SK-N-SH (cell line): ENCODE measurements around the gene SLC6A16. TPM values are rescaled to one million over a fixed set of nuclear protein-coding genes. Genes with fewer than 3 reads are reported as not detected.
"Not testable (repeated sequence)": the region's sequence is repeated elsewhere in the genome, so short reads cannot be mapped to it uniquely, and the experiment has no call there.

Source experiments
- CTCF ChIA-PET: fragments of 300-600, 350-600 bp; formaldehyde crosslinking; extraction: SDS; loops from one replicate; lab custom pipeline; 2021; lab: Yijun Ruan, JAX
- POLR2A ChIA-PET: fragments of 350-600 bp; sonication (Branson Sonifier 250); formaldehyde crosslinking; extraction: SDS; loops from one replicate; lab custom pipeline; 2020; ENCODE audit warnings: antibody characterized with exemption, inconsistent platforms; lab: Yijun Ruan, JAX
- DNase-seq: peaks from one replicate; pipeline ENCODE4 v3.0.0; 2012
- H2AFZ ChIP-seq: fragments of 200-600 bp; sonication (generic); 2 replicates; pipeline ENCODE4 v1.8.1; 2016; ENCODE audit warnings: antibody characterized with exemption, mild to moderate bottlenecking, low read depth
- H3F3A ChIP-seq: fragments of 200-600 bp; sonication (generic); replicated peaks from 2 replicates; pipeline ENCODE3; 2016; ENCODE audit warnings: antibody characterized with exemption, mild to moderate bottlenecking; ENCODE audit not compliant: insufficient read depth
- H3K27ac ChIP-seq, 2 experiments: fragments of 200-500 bp in 1 of 2; fragments of 200-600 bp in 1 of 2; sonication (Bioruptor generic) in 1 of 2; sonication (generic), shearing (Covaris generic) in 1 of 2; 2 replicates each; pipeline versions ENCODE4 v1.5.1 to v1.6.1; 2014 to 2016; ENCODE audit warnings: low read depth in 2 of 2, inconsistent platforms in 1 of 2, low read length in 1 of 2, mild to moderate bottlenecking in 1 of 2, mixed read lengths in 1 of 2
- H3K27me3 ChIP-seq: fragments of 200-600 bp; sonication (generic), shearing (Covaris generic); 2 replicates; pipeline ENCODE4 v1.6.1; 2016; ENCODE audit warnings: mixed run types; ENCODE audit not compliant: insufficient read depth
- H3K36me3 ChIP-seq, 2 experiments: fragments of 200-500 bp in 1 of 2; fragments of 200-600 bp in 1 of 2; sonication (Bioruptor generic) in 1 of 2; sonication (generic) in 1 of 2; replicated peaks in 1 of 2; 2 replicates each; pipeline versions ENCODE3 to v1.5.1; 2014 to 2016; ENCODE audit warnings: low read length in 1 of 2, mild to moderate bottlenecking in 1 of 2; ENCODE audit not compliant: insufficient read depth in 2 of 2, control insufficient read depth in 1 of 2
- H3K4me1 ChIP-seq, 2 experiments: fragments of 200-500 bp in 1 of 2; fragments of 200-600 bp in 1 of 2; sonication (Bioruptor generic) in 1 of 2; sonication (generic), shearing (Covaris generic) in 1 of 2; 2 replicates each; pipeline versions ENCODE4 v1.5.1 to v1.6.1; 2014 to 2016; ENCODE audit warnings: low read depth in 1 of 2, low read length in 1 of 2, mixed run types in 1 of 2; ENCODE audit not compliant: insufficient read depth in 2 of 2, control insufficient read depth in 1 of 2
- H3K4me2 ChIP-seq: fragments of 200-600 bp; sonication (generic), shearing (Covaris generic); 2 replicates; pipeline ENCODE4 v1.6.1; 2017; ENCODE audit warnings: mixed run types
- H3K4me3 ChIP-seq, 2 experiments: fragments of 200-500 bp in 1 of 2; fragments of 200-600 bp in 1 of 2; sonication (Bioruptor generic) in 1 of 2; sonication (generic), shearing (Covaris generic) in 1 of 2; 2 replicates each; pipeline versions ENCODE4 v1.5.1 to v1.8.1; 2014 to 2016; ENCODE audit warnings: low read depth in 2 of 2, inconsistent platforms in 1 of 2, low read length in 1 of 2, mild to moderate bottlenecking in 1 of 2, mixed read lengths in 1 of 2, moderate library complexity in 1 of 2
- H3K79me2 ChIP-seq: fragments of 200-600 bp; sonication (generic); 2 replicates; pipeline ENCODE4 v1.8.1; 2017; ENCODE audit warnings: mild to moderate bottlenecking; ENCODE audit not compliant: insufficient read depth
- H3K9ac ChIP-seq: fragments of 200-600 bp; sonication (generic); 2 replicates; pipeline ENCODE4 v1.6.1; 2017; ENCODE audit warnings: mixed run types
- H3K9me2 ChIP-seq: fragments of 200-600 bp; sonication (generic); 2 replicates; pipeline ENCODE4 v1.6.1; 2017; ENCODE audit warnings: mixed run types
- H3K9me3 ChIP-seq: fragments of 200-600 bp; sonication (generic); 2 replicates; pipeline ENCODE4 v1.6.1; 2017; ENCODE audit warnings: mixed run types, mild to moderate bottlenecking, moderate library complexity
- H4K20me1 ChIP-seq: fragments of 200-600 bp; sonication (generic); 2 replicates; pipeline ENCODE4 v1.6.1; 2017; ENCODE audit warnings: mild to moderate bottlenecking, mixed run types; ENCODE audit not compliant: insufficient read depth
- CHD2 ChIP-seq: fragments of 150-350 bp; IDR thresholded peaks from 2 replicates; pipeline ENCODE4 v1.6.1; 2018; ENCODE audit warnings: low read length; ENCODE audit not compliant: partially characterized antibody
- CTCF ChIP-seq: fragments of 200-600 bp; sonication (generic); IDR thresholded peaks from 2 replicates; pipeline ENCODE4 v1.6.1; 2017; ENCODE audit warnings: antibody characterized with exemption, mild to moderate bottlenecking, moderate library complexity
- EP300 ChIP-seq, 2 experiments: IDR thresholded peaks; 2 replicates each; pipeline versions ENCODE4 v1.4.0 to v1.6.1; 2012; ENCODE audit warnings: borderline replicate concordance in 1 of 2, low read depth in 1 of 2, low read length in 1 of 2
- FOSL2 ChIP-seq: IDR thresholded peaks from 2 replicates; pipeline ENCODE4 v1.4.0; 2012; ENCODE audit warnings: low read depth, mild to moderate bottlenecking, moderate library complexity, borderline replicate concordance
- FOXJ3 ChIP-seq: sonication (generic); formaldehyde crosslinking; IDR thresholded peaks from 2 replicates; pipeline ENCODE4 v1.5.1; 2020; ENCODE audit warnings: mild to moderate bottlenecking, missing genetic modification reagents
- MEF2A ChIP-seq: IDR thresholded peaks from 2 replicates; pipeline ENCODE4 v1.4.0; 2012; ENCODE audit warnings: low read depth, borderline replicate concordance
- MXI1 ChIP-seq: IDR thresholded peaks from 2 replicates; pipeline ENCODE4 v1.6.1; 2012; ENCODE audit warnings: mild to moderate bottlenecking, low read depth, low read length, improper control_type of control experiment
- NFIC ChIP-seq: IDR thresholded peaks from 2 replicates; pipeline ENCODE4 v1.4.0; 2012; ENCODE audit warnings: borderline replicate concordance
- NRF1 ChIP-seq: IDR thresholded peaks from 2 replicates; pipeline ENCODE4 v1.6.1; 2012; ENCODE audit warnings: low read depth, mild to moderate bottlenecking, low read length
- PBX3 ChIP-seq: IDR thresholded peaks from 2 replicates; pipeline ENCODE4; 2012
- RAD21 ChIP-seq: IDR thresholded peaks from 2 replicates; pipeline ENCODE4 v1.6.1; 2012; ENCODE audit warnings: mild to moderate bottlenecking, low read length
- REST ChIP-seq: IDR thresholded peaks from 2 replicates; pipeline ENCODE4 v1.6.1; 2012; ENCODE audit warnings: mild to moderate bottlenecking, low read depth, low read length, moderate library complexity
- RFX5 ChIP-seq: IDR thresholded peaks from 2 replicates; pipeline ENCODE4 v1.6.1; 2012; ENCODE audit warnings: mild to moderate bottlenecking, improper control_type of control experiment, low read length
- SMC3 ChIP-seq: IDR thresholded peaks from 2 replicates; pipeline ENCODE4 v1.6.1; 2012; ENCODE audit warnings: low read depth, low read length, improper control_type of control experiment
- TAF1 ChIP-seq: IDR thresholded peaks from 2 replicates; pipeline ENCODE4 v1.6.1; 2012; ENCODE audit warnings: low read depth, mild to moderate bottlenecking, low read length, moderate library complexity, borderline replicate concordance
- TCF12 ChIP-seq: IDR thresholded peaks from 2 replicates; pipeline ENCODE4 v1.4.0; 2012
- ZBTB33 ChIP-seq: IDR thresholded peaks from 2 replicates; pipeline ENCODE4 v1.4.0; 2012; ENCODE audit warnings: low read depth, borderline replicate concordance
- WGBS: methylation state at CpG from one replicate; pipeline ENCODE4 v1.1.6; 2017; ENCODE audit warnings: low lambda C conversion rate; 5-methylcytosine and 5-hydroxymethylcytosine counted together
- polyA plus RNA-seq, 3 experiments: library from polyadenylated mRNA; depleted of rRNA; stranded (reverse); fragments of >200 nt; gene quantifications; 2 replicates each; pipeline ENCODE4 v1.2.3, GENCODE V29; 2012

Gene SLC6A16
- polyA plus RNA-seq, 1 of the 3 experiments (the other 2 are of a cell fraction): 0.33 TPM

- TF ChIP-seq RFX5 (no peak), CHD2 (no peak), MXI1 (no peak), NRF1 (no peak)
- TF ChIP-seq, all 33 proteins: peak for 0
Measured at GRCh38 chr19:49309087-49309486, 15.9 kb downstream of the SLC6A16 start (continued).

- H3K4me3 ChIP-seq, H4K20me1 ChIP-seq, DNase-seq, CTCF ChIA-PET, POLR2A ChIA-PET, H3K36me3 ChIP-seq, H2AFZ ChIP-seq, H3K9me2 ChIP-seq, H3K9ac ChIP-seq, H3K4me2 ChIP-seq, H3K27ac ChIP-seq, H3K9me3 ChIP-seq, H3K4me1 ChIP-seq, H3K27me3 ChIP-seq, H3F3A ChIP-seq: not testable (repeated sequence)
- 32% methylated on average over 7 of the region's 7 CpGs for WGBS
- TF ChIP-seq RAD21 (peak; percentile 6; the same call in 1 of the 2 replicates), CTCF (peak; percentile 16; the same call in 1 of the 2 replicates)
- TF ChIP-seq, all 33 proteins: peak for 2; not testable (repeated sequence) for 31
- not testable (repeated sequence) for H3K79me2 ChIP-seq
Measured at GRCh38 chr19:49306734-49307133, 18.3 kb downstream of the SLC6A16 start.

- Histone ChIP-seq H2AFZ (no peak overlapping the region), H3K27ac (no peak overlapping the region), H3K4me2 (no peak overlapping the region), H3K9me2 (no peaks in the 10 kb centered on the region), H3K36me3 (peaks cover 0 to 6% of the 10 kb centered on the region in 2 experiments), H3K9ac (no peak overlapping the region), H3K79me2 (no peaks in the 10 kb centered on the region), H3K4me3 (no peak overlapping the region), H3F3A (peaks cover 8% of the 10 kb centered on the region), H4K20me1 (no peaks in the 10 kb centered on the region), H3K9me3 (no peaks in the 10 kb centered on the region), H3K4me1 (no peaks in the 10 kb centered on the region), H3K27me3 (no peaks in the 10 kb centered on the region; the same call in 1 of the 2 replicates)
- no peak for TF ChIP-seq MEF2A
- no peak for TF ChIP-seq TAF1
- TF ChIP-seq PBX3: no peak
- TF ChIP-seq FOXJ3 (CRISPR knock-in tag): no peak
- no peak for TF ChIP-seq EP300 (IDR thresholded peaks at IDR 0.05; ENCODE audit: borderline replicate concordance in 1 of 2, low read depth in 1 of 2, low read length in 1 of 2)
- TF ChIP-seq SMC3: no peak
- TF ChIP-seq FOSL2: no peak
- TF ChIP-seq ZBTB33: no peak
- TF ChIP-seq REST: no peak
- TF ChIP-seq RAD21: no peak
- TF ChIP-seq NRF1: no peak
- no peak for TF ChIP-seq CHD2
- no peak for TF ChIP-seq NFIC
- no peak for TF ChIP-seq TCF12
- POLR2A ChIA-PET: no interaction called here
- CTCF ChIA-PET: interaction anchor here (0.6 to 2.5 kb wide), 16 partner anchors 9 to 144 kb away, joined by 3 to 14 read pairs (median 4); partner anchors contain the start of gene SLC6A16
- WGBS: 17% methylated on average over 1 of the region's 5 CpGs
- no peak for DNase-seq
Measured at GRCh38 chr19:49301866-49302252, 23.1 kb downstream of the SLC6A16 start.
